Neural crest cell (in vitro differentiated cells): Measurements from ENCODE around the gene SLC5A4. TPM values are rescaled to one million over a fixed set of nuclear protein-coding genes. Genes with fewer than 3 reads are reported as not detected.

Experiments
- DNase-seq: peaks from one replicate; pipeline ENCODE4 v3.0.0; 2021; ENCODE audit warnings: low read depth, mixed read lengths, low spot score
- H3K27ac Mint-ChIP-seq: one replicate; pipeline ENCODE4 v1.8.0; 2021; ENCODE audit warnings: mild to moderate bottlenecking, mixed read lengths; ENCODE audit not compliant: unreplicated experiment
- H3K27me3 Mint-ChIP-seq: 2 replicates; pipeline ENCODE4 v1.8.0; 2021; ENCODE audit warnings: low read depth, mild to moderate bottlenecking, mixed read lengths
- H3K36me3 Mint-ChIP-seq: 2 replicates; pipeline ENCODE4 v1.8.0; 2021; ENCODE audit warnings: low read depth, mild to moderate bottlenecking, mixed read lengths
- H3K4me1 Mint-ChIP-seq: 2 replicates; pipeline ENCODE4 v1.8.0; 2021; ENCODE audit warnings: mixed read lengths
- H3K4me3 Mint-ChIP-seq: one replicate; pipeline ENCODE4 v1.8.0; 2021; ENCODE audit warnings: mild to moderate bottlenecking, mixed read lengths
- H3K9me3 Mint-ChIP-seq: 2 replicates; pipeline ENCODE4 v1.8.0; 2021; ENCODE audit warnings: mixed read lengths
- CTCF ChIP-seq: fragments of 200-600 bp; sonication (generic); conservative IDR thresholded peaks from 2 replicates; pipeline ENCODE4 v1.5.0; 2021; ENCODE audit warnings: antibody characterized with exemption, mild to moderate bottlenecking
- total RNA-seq: library from RNA; stranded (reverse); gene quantifications from 2 replicates; pipeline ENCODE4 v1.2.1, GENCODE V29; 2021

Gene SLC5A4
- total RNA-seq, 1 donor from 2014 or later = 0.23 TPM

GRCh38 chr22:32206774-32207758 lies 48.1 kb downstream of the SLC5A4 start:
- DNase-seq = no peak
- H3K27me3 Mint-ChIP-seq = peaks cover 44% of the 10 kb centered on the region
- peaks cover 19% of the 10 kb centered on the region for H3K4me1 Mint-ChIP-seq
- no peaks in the 10 kb centered on the region for H3K9me3 Mint-ChIP-seq
- TF ChIP-seq CTCF = peak; percentile 57
- peak overlapping the region; percentile 90 for H3K27ac Mint-ChIP-seq
- H3K36me3 Mint-ChIP-seq = no peaks in the 10 kb centered on the region
- peak overlapping the region; percentile 66 for H3K4me3 Mint-ChIP-seq

GRCh38 chr22:32205974-32206773 lies 49.0 kb downstream of the SLC5A4 start:
- H3K4me1 Mint-ChIP-seq = peaks cover 19% of the 10 kb centered on the region
- H3K27me3 Mint-ChIP-seq = peaks cover 52% of the 10 kb centered on the region
- H3K4me3 Mint-ChIP-seq = peak overlapping the region; percentile 19
- H3K27ac Mint-ChIP-seq = no peak overlapping the region
- peak; percentile 25 for DNase-seq
- no peaks in the 10 kb centered on the region for H3K36me3 Mint-ChIP-seq
- TF ChIP-seq CTCF = peak; percentile 34
- no peaks in the 10 kb centered on the region for H3K9me3 Mint-ChIP-seq

- H3K9me3 Mint-ChIP-seq = no peaks in the 10 kb centered on the region
- no peak within 1 kb of the TSS for H3K27ac Mint-ChIP-seq
- TF ChIP-seq CTCF = no peak
- H3K36me3 Mint-ChIP-seq = no peaks in the 10 kb centered on the region
- peak within 1 kb of the TSS; percentile 87 for H3K4me3 Mint-ChIP-seq
- DNase-seq = peak; percentile 57
- H3K27me3 Mint-ChIP-seq = peaks cover 61% of the 10 kb centered on the region
- peaks cover 19% of the 10 kb centered on the region for H3K4me1 Mint-ChIP-seq
Observed at GRCh38 chr22:32204856-32205722, 50.1 kb downstream of the SLC5A4 start, which contains the start of gene RFPL2. RFPL2 (minus strand) TSS chr22:32205073; CDS start chr22:32202451, 2,622 bp downstream.

GRCh38 chr22:32204040-32204855 lies 50.9 kb downstream of the SLC5A4 start:
- H3K4me1 Mint-ChIP-seq = peaks cover 19% of the 10 kb centered on the region
- peaks cover 63% of the 10 kb centered on the region for H3K27me3 Mint-ChIP-seq
- H3K36me3 Mint-ChIP-seq = no peaks in the 10 kb centered on the region
- H3K9me3 Mint-ChIP-seq = no peaks in the 10 kb centered on the region
- H3K27ac Mint-ChIP-seq = no peak overlapping the region
- peak overlapping the region; percentile 87 for H3K4me3 Mint-ChIP-seq
- no peak for DNase-seq
- TF ChIP-seq CTCF = no peak
